Measurements from ENCODE around the gene ANKRD50. TPM values are rescaled to one million over a fixed set of nuclear protein-coding genes. Genes with fewer than 3 reads are reported as not detected.
A peak's percentile ranks its signal among the peaks of the same experiment; 100 is the strongest.

The ANKRD50 gene
- total RNA-seq, 1 experiment from 2014 or later, result 17.2 TPM

GRCh38 chr4:124711471-124712371 is 811 bp downstream of the ANKRD50 start:
- CTCF ChIA-PET, result no interaction called here
- no peaks in the 10 kb centered on the region for H3K36me3 ChIP-seq (ENCODE audit: low read depth)
- POLR2A ChIA-PET (ENCODE audit: unreplicated experiment), result interaction anchor here (0.5 to 0.7 kb wide), 2 partner anchors 309 to 1520 kb away, joined by 3 to 6 read pairs; no protein-coding TSS in a partner anchor
- H3K4me1 ChIP-seq (replicated peaks; ENCODE audit: insufficient read depth), result peaks cover 25% of the 10 kb centered on the region
- intact Hi-C loops (cut with micrococcal nuclease; ENCODE audit: unreplicated experiment), result loop anchor here (1.0 to 10.0 kb wide), 8 partner anchors 99 to 571 kb away; no protein-coding TSS in a partner anchor
- BruUV-seq (replicated peaks), result TSS peak; percentile 58
- no peaks in the 10 kb centered on the region for H3K9me2 ChIP-seq (ENCODE audit: insufficient read depth)
- H3K9me3 ChIP-seq (ENCODE audit: insufficient read depth, low read depth), result no peaks in the 10 kb centered on the region
- no peaks in the 10 kb centered on the region for H3K27me3 ChIP-seq (ENCODE audit: insufficient read depth, low read depth)
- H3K4me3 ChIP-seq, result peak overlapping the region; percentile 92
- H3F3A ChIP-seq (ENCODE audit: insufficient read depth, low read depth), result peaks cover 24% of the 10 kb centered on the region
- peak; percentile 65 to 79 for DNase-seq
- H4K20me1 ChIP-seq (ENCODE audit: insufficient read depth), result no peaks in the 10 kb centered on the region
- H3K4me2 ChIP-seq, result peak overlapping the region; percentile 87
- H3K27ac ChIP-seq, result peak overlapping the region; percentile 68
- peaks cover 21% of the 10 kb centered on the region for H3K79me2 ChIP-seq (ENCODE audit: low read depth)
- TF ChIP-seq EZH2 (IDR thresholded peaks at IDR 0.05; ENCODE audit: low read depth), result no peak
- TF ChIP-seq, protein P1, sequence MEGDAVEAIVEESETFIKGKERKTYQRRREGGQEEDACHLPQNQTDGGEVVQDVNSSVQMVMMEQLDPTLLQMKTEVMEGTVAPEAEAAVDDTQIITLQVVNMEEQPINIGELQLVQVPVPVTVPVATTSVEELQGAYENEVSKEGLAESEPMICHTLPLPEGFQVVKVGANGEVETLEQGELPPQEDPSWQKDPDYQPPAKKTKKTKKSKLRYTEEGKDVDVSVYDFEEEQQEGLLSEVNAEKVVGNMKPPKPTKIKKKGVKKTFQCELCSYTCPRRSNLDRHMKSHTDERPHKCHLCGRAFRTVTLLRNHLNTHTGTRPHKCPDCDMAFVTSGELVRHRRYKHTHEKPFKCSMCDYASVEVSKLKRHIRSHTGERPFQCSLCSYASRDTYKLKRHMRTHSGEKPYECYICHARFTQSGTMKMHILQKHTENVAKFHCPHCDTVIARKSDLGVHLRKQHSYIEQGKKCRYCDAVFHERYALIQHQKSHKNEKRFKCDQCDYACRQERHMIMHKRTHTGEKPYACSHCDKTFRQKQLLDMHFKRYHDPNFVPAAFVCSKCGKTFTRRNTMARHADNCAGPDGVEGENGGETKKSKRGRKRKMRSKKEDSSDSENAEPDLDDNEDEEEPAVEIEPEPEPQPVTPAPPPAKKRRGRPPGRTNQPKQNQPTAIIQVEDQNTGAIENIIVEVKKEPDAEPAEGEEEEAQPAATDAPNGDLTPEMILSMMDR (conservative IDR thresholded peaks at IDR 0.05), result peak; percentile 25; the same call in 1 of the 2 replicates
- H2AFZ ChIP-seq, result peak overlapping the region; percentile 98

- peak overlapping the region; percentile 92 for H3K4me3 ChIP-seq
- no peaks in the 10 kb centered on the region for H3K9me3 ChIP-seq (ENCODE audit: insufficient read depth, low read depth)
- H4K20me1 ChIP-seq (ENCODE audit: insufficient read depth), result no peaks in the 10 kb centered on the region
- no peaks in the 10 kb centered on the region for H3K27me3 ChIP-seq (ENCODE audit: insufficient read depth, low read depth)
- intact Hi-C loops (cut with micrococcal nuclease; ENCODE audit: unreplicated experiment), result loop anchor here (1.0 to 10.0 kb wide), 5 partner anchors 99 to 571 kb away; no protein-coding TSS in a partner anchor
- H3K4me2 ChIP-seq, result peak overlapping the region; percentile 87
- peak overlapping the region; percentile 68; the same call in 1 of the 2 replicates for H3K27ac ChIP-seq
- ChIA-PET CTCF (no interaction called here), POLR2A (ENCODE audit: unreplicated experiment) (interaction anchor here (0.7 kb wide), 1 partner anchor 1519 kb away, joined by 6 read pairs; no protein-coding TSS in a partner anchor)
- H3K79me2 ChIP-seq (ENCODE audit: low read depth), result peaks cover 21% of the 10 kb centered on the region
- TF ChIP-seq, protein P1 (conservative IDR thresholded peaks at IDR 0.05), result no peak
- TF ChIP-seq EZH2 (IDR thresholded peaks at IDR 0.05; ENCODE audit: low read depth), result no peak
- no peaks in the 10 kb centered on the region for H3K36me3 ChIP-seq (ENCODE audit: low read depth)
- no TSS peak for BruUV-seq (replicated peaks)
- DNase-seq, result no peak
- H2AFZ ChIP-seq, result no peak overlapping the region
- H3F3A ChIP-seq (ENCODE audit: insufficient read depth, low read depth), result peaks cover 24% of the 10 kb centered on the region
- H3K4me1 ChIP-seq (replicated peaks; ENCODE audit: insufficient read depth), result peaks cover 25% of the 10 kb centered on the region
- H3K9me2 ChIP-seq (ENCODE audit: insufficient read depth), result no peaks in the 10 kb centered on the region
Observed at GRCh38 chr4:124710911-124711310, 1.6 kb downstream of the ANKRD50 start.

DNA sequence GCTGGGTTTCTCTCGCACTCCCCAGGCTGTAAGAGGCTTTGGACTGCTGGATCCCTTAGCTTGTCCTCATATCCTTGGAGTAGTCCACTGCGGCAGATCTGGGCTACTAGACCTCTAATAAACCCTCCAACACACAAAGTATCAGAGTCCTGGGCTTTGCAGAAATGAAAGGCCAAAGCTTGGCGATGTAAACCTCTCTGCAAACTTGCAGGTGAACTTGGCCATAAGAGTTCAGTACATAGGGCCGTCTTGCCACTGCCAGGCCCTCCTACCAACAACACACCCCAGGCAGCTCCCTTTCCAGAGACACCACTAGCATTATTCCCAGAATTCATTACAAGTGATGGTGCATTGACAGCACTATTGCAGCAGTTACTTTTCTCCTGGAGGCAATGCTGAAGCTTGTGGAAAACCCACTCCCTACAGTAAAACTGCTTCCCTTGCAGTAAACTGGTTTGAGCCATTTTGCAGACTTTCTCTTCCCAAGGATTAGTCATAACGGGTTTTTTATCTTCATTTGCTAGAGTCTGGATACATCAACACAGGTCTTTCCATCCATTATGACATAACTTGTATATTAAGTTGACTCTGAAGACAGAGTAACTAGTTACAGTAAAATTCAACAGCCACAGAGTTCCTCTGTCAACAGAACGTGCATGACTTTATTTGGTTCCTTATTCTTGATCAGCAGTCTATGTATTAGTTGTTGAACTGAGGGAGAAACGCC is 2.4 kb downstream of the ANKRD50 start:
- no peak for DNase-seq
- TF ChIP-seq, protein P1 (conservative IDR thresholded peaks at IDR 0.05), result no peak
- no peak for TF ChIP-seq EZH2 (IDR thresholded peaks at IDR 0.05; ENCODE audit: low read depth)
- H3K27ac ChIP-seq, result no peak overlapping the region
- H3K27me3 ChIP-seq (ENCODE audit: insufficient read depth, low read depth), result no peaks in the 10 kb centered on the region
- H3K4me3 ChIP-seq, result peak overlapping the region; percentile 92; the same call in 1 of the 2 replicates
- CTCF ChIA-PET, result no interaction called here
- H4K20me1 ChIP-seq (ENCODE audit: insufficient read depth), result no peaks in the 10 kb centered on the region
- peaks cover 24% of the 10 kb centered on the region for H3F3A ChIP-seq (ENCODE audit: insufficient read depth, low read depth)
- H3K36me3 ChIP-seq (ENCODE audit: low read depth), result no peaks in the 10 kb centered on the region
- BruUV-seq (replicated peaks), result no TSS peak
- H3K4me1 ChIP-seq (replicated peaks; ENCODE audit: insufficient read depth), result peaks cover 25% of the 10 kb centered on the region
- H3K9me3 ChIP-seq (ENCODE audit: insufficient read depth, low read depth), result no peaks in the 10 kb centered on the region
- intact Hi-C loops (cut with micrococcal nuclease; ENCODE audit: unreplicated experiment), result loop anchor here (5.0 to 10.0 kb wide), 4 partner anchors 98 to 572 kb away; no protein-coding TSS in a partner anchor
- H3K4me2 ChIP-seq, result peak overlapping the region; percentile 87
- peaks cover 21% of the 10 kb centered on the region for H3K79me2 ChIP-seq (ENCODE audit: low read depth)
- POLR2A ChIA-PET (ENCODE audit: unreplicated experiment), result no interaction called here
- no peaks in the 10 kb centered on the region for H3K9me2 ChIP-seq (ENCODE audit: insufficient read depth)
- H2AFZ ChIP-seq, result no peak overlapping the region

All from PC-9 (cell line).